HepG2 (cell line): ENCODE data around the gene SLC38A2. TPM values are rescaled to one million over a fixed set of nuclear protein-coding genes. Genes with fewer than 3 reads are reported as not detected.

Experiments
- ELF1 ChIP-seq: sonication (generic); formaldehyde crosslinking; IDR thresholded peaks from 2 replicates; pipeline ENCODE4 v1.4.0; 2020; ENCODE audit warnings: missing genetic modification reagents
- ELF4 ChIP-seq: sonication (generic); formaldehyde crosslinking; IDR thresholded peaks from 2 replicates; pipeline ENCODE4 v1.5.0; 2020; ENCODE audit warnings: missing genetic modification reagents, mild to moderate bottlenecking, moderate library complexity, borderline replicate concordance
- MLX ChIP-seq: IDR thresholded peaks from 2 replicates; pipeline ENCODE4 v1.6.1; 2016
- NFE2L1 ChIP-seq: sonication (generic); formaldehyde crosslinking; IDR thresholded peaks from 2 replicates; pipeline ENCODE4 v1.4.0; 2020; ENCODE audit warnings: missing genetic modification reagents, mild to moderate bottlenecking, borderline replicate concordance
- PAWR ChIP-seq: sonication (generic); formaldehyde crosslinking; IDR thresholded peaks from 2 replicates; pipeline ENCODE4 v1.4.0; 2020; ENCODE audit warnings: missing genetic modification reagents, mild to moderate bottlenecking, borderline replicate concordance
- RBAK ChIP-seq: sonication (generic); formaldehyde crosslinking; IDR thresholded peaks from 2 replicates; pipeline ENCODE4 v1.5.1; 2020; ENCODE audit warnings: mild to moderate bottlenecking, missing genetic modification reagents
- SAP130 ChIP-seq: IDR thresholded peaks from 2 replicates; pipeline ENCODE4 v1.6.1; 2016; ENCODE audit warnings: low read depth
- SIX1 ChIP-seq: sonication (generic); formaldehyde crosslinking; IDR thresholded peaks from 2 replicates; pipeline ENCODE4 v1.4.0; 2020; ENCODE audit warnings: missing genetic modification reagents, borderline replicate concordance
- SMARCC2 ChIP-seq: fragments of 450-650 bp; IDR thresholded peaks from 2 replicates; pipeline ENCODE4 v1.6.1; 2017; ENCODE audit warnings: antibody characterized with exemption, mild to moderate bottlenecking
- SUZ12 ChIP-seq: fragments of 150-350 bp; IDR thresholded peaks from 2 replicates; pipeline ENCODE4 v1.6.1; 2014; ENCODE audit warnings: low read depth, low read length
- TFAP4 ChIP-seq: sonication (generic); IDR thresholded peaks from 2 replicates; pipeline ENCODE4 v1.6.1; 2016; ENCODE audit warnings: low read depth, borderline replicate concordance
- TFDP2 ChIP-seq: sonication (generic); formaldehyde crosslinking; IDR thresholded peaks from 2 replicates; pipeline ENCODE4 v1.4.0; 2020; ENCODE audit warnings: missing genetic modification reagents
- THRA ChIP-seq: sonication (generic); formaldehyde crosslinking; IDR thresholded peaks from 2 replicates; pipeline ENCODE4 v1.4.0; 2020; ENCODE audit warnings: missing genetic modification reagents, borderline replicate concordance
- TP53 ChIP-seq: sonication (generic); formaldehyde crosslinking; conservative IDR thresholded peaks from 2 replicates; pipeline ENCODE4 v1.4.0; 2020; ENCODE audit warnings: missing genetic modification reagents
- ZFP82 ChIP-seq: sonication (generic); formaldehyde crosslinking; IDR thresholded peaks from 2 replicates; pipeline ENCODE4 v1.5.1; 2020; ENCODE audit warnings: mild to moderate bottlenecking, missing genetic modification reagents, borderline replicate concordance
- ZNF224 ChIP-seq: sonication (generic); formaldehyde crosslinking; IDR thresholded peaks from 2 replicates; pipeline ENCODE4 v1.5.0; 2020; ENCODE audit warnings: mild to moderate bottlenecking, missing genetic modification reagents
- ZNF576 ChIP-seq: sonication (generic); formaldehyde crosslinking; IDR thresholded peaks from 2 replicates; pipeline ENCODE4 v1.4.0; 2020; ENCODE audit warnings: mild to moderate bottlenecking, missing genetic modification reagents
- ZNF749 ChIP-seq: sonication (generic); formaldehyde crosslinking; IDR thresholded peaks from 2 replicates; pipeline ENCODE4 v1.8.0; 2022; ENCODE audit warnings: mild to moderate bottlenecking, missing genetic modification reagents, moderate library complexity, borderline replicate concordance
- ZNF780A ChIP-seq: sonication (generic); formaldehyde crosslinking; IDR thresholded peaks from 2 replicates; pipeline ENCODE4 v1.8.0; 2022; ENCODE audit warnings: mild to moderate bottlenecking, missing genetic modification reagents, moderate library complexity
- ZNF850 ChIP-seq: sonication (generic); formaldehyde crosslinking; conservative IDR thresholded peaks from 2 replicates; pipeline ENCODE4 v1.9.0; 2021; ENCODE audit warnings: mild to moderate bottlenecking, missing genetic modification reagents
- polyA plus RNA-seq, 8 experiments: library from polyadenylated mRNA; depleted of rRNA in 3 of 8; stranded (reverse) in 7 of 8; unstranded in 1 of 8; fragments of >200 nt; fragmentation: Illumina TruSeq in 4 of 8; extraction: Trizol in 4 of 8; gene quantifications; 2 replicates each; pipeline versions ENCODE4 v1.2.1 to v1.2.3, GENCODE V29; 2011 to 2016; ENCODE audit warnings: low read depth in 4 of 8, missing spikeins in 1 of 8, mixed read lengths in 1 of 8; ENCODE audit not compliant: insufficient read depth in 1 of 8
- total RNA-seq, 5 experiments: library from RNA; depleted of rRNA; stranded (reverse); fragments of >200 nt; fragmentation: Illumina TruSeq; extraction: Trizol; gene quantifications; 2 replicates each; pipeline ENCODE4 v1.2.3, GENCODE V29; 2016; ENCODE audit warnings: low read depth in 1 of 5
- TF ChIP-seq, protein P1 (sequence below): sonication (generic); formaldehyde crosslinking; IDR thresholded peaks from 2 replicates; pipeline ENCODE4 v1.5.1; 2020; ENCODE audit warnings: missing genetic modification reagents, mild to moderate bottlenecking, borderline replicate concordance
- TF ChIP-seq, protein P2 (sequence below): IDR thresholded peaks from 2 replicates; pipeline ENCODE4 v1.6.1; 2016; ENCODE audit warnings: missing compliant biosample characterization, missing genetic modification reagents, borderline replicate concordance

SLC38A2 gene
- total and polyA plus RNA-seq, 2 of the 13 experiments (the other 11 are each of a cell fraction or from before 2014, with no cell fraction given) = 368 to 880 TPM

DNA sequence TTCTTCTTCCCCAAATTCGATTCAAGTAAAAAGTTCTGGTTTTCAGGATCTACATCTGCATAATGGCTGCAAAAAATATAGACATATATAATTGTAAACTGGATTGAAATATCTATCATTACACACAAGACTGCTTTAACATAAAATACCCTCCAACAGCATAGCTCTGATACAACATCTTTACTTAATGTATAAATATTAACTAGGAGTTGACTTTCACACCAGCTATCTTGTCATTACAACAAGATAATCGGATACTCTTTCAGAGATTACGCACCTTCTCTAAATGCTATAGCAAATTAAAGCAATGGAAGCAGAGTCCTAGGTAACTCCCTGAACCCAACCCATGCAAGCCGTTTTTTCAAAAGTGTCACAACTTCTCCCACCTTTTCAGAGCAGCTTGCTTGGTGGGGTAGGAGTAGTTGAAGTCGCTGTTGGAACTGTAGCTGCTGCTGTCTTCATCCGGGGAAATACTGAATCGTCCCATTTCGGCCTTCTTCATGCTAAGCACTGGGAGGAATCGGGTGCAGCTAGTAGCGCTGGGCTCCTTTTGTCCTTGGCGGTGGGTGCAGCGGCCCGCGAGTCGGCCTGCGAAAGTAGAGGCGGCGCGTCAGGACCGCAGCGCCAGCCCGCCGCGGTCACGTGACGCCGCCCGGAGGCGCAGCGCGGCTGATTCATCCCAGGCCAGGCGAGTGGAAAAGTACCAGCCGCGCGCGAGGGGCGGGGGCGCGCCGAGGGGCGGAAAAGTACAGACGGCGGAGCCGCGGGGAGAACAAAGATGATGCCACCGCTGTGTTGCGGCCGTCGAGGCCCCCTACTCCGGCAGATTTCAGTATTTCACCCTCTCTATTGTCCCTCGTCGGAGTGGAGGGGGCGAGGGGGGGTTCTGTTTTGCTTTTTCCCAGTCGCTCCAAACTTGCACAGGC is 1.5 kb downstream of the SLC38A2 start (continued):
- TF ChIP-seq ZNF850 (CRISPR knock-in tag) = peak; percentile 10; the same call in 1 of the 2 replicates
- peak; percentile 42; the same call in 1 of the 2 replicates for TF ChIP-seq TFDP2 (CRISPR knock-in tag)
- TF ChIP-seq RBAK (CRISPR knock-in tag) = no peak
- no peak for TF ChIP-seq SMARCC2
- TF ChIP-seq PAWR (CRISPR knock-in tag) = no peak
- TF ChIP-seq, protein P1, sequence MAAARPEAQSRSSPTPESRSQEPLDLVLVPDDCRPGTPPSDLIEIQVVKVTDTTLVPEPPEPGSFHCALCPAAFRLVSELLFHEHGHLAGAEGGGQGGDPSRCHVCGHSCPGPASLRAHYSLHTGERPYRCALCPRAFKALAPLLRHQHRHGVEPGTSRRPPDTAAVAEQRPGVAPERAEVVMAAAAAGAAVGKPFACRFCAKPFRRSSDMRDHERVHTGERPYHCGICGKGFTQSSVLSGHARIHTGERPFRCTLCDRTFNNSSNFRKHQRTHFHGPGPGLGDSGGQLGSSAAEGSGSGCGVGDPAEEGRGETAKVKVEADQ (CRISPR knock-in tag) = no peak
- TF ChIP-seq ZNF224 (CRISPR knock-in tag) = no peak
- peak; percentile 48; the same call in 1 of the 2 replicates for TF ChIP-seq SAP130 (CRISPR knock-in tag)
- TF ChIP-seq NFE2L1 (CRISPR knock-in tag) = no peak
- TF ChIP-seq ZNF576 (CRISPR knock-in tag) = no peak
- TF ChIP-seq ELF4 (CRISPR knock-in tag) = no peak
- TF ChIP-seq ZFP82 = peak; percentile 33; the same call in 1 of the 2 replicates
- TF ChIP-seq THRA (CRISPR knock-in tag) = 0 out of 2 replicates have a peak, but pooled peaks have one; percentile 9
- no peak; the same call in 1 of the 2 replicates for TF ChIP-seq TP53
- peak; percentile 40; the same call in 1 of the 2 replicates for TF ChIP-seq ZNF780A
- peak; percentile 32; the same call in 1 of the 2 replicates for TF ChIP-seq MLX (CRISPR knock-in tag)
- TF ChIP-seq ELF1 (CRISPR knock-in tag) = no peak
- no peak for TF ChIP-seq SUZ12
- no peak; the same call in 1 of the 2 replicates for TF ChIP-seq ZNF749 (CRISPR knock-in tag)
- TF ChIP-seq, protein P2, sequence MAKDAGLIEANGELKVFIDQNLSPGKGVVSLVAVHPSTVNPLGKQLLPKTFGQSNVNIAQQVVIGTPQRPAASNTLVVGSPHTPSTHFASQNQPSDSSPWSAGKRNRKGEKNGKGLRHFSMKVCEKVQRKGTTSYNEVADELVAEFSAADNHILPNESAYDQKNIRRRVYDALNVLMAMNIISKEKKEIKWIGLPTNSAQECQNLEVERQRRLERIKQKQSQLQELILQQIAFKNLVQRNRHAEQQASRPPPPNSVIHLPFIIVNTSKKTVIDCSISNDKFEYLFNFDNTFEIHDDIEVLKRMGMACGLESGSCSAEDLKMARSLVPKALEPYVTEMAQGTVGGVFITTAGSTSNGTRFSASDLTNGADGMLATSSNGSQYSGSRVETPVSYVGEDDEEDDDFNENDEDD = no peak; the same call in 1 of the 2 replicates
- TF ChIP-seq TFAP4 = no peak; the same call in 1 of the 2 replicates
- TF ChIP-seq SIX1 (CRISPR knock-in tag) = no peak
